Skin of body (tissue), 2 donors: ENCODE data around the gene PIK3R1. TPM values are rescaled to one million over a fixed set of nuclear protein-coding genes. Genes with fewer than 3 reads are reported as not detected.

ENCODE experiments used
- DNase-seq: peaks from one replicate; lab custom pipeline; 2025; lab: John Stamatoyannopoulos, UW
- total RNA-seq: library from RNA; depleted of rRNA; stranded (reverse); fragments of >200 nt; gene quantifications from one replicate; pipeline ENCODE4 v1.2.3, GENCODE V29; 2014

The PIK3R1 gene
- total RNA-seq, 1 donor from 2014 or later: 85.4 TPM

DNA sequence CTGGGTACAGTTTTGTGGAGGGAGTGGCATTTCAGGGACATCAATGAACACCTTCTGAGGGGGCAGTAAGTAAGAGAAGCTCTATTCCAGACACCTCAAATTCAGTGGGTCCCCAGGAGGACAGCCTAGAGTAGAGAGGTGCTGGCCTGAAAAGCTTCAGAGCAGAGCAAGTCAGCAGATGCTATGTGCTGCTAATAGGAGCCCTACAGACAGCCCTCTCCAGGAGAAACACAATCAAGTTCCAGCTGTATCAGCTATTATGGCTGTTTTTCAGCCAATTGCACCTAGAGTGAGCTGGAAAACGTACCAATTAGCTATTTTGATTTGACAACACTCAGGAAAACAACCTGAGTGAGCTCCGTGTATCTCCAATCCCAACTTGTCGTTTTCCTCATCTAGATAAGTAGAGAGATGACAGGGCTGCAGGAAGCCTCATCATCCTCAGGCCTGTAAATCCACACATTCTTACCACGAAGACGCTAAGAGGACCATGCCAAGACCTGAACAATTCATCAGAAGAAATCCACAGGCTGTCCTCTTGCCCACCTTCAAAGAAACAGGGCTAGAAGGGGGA is 104.9 kb downstream of the PIK3R1 start:
- DNase-seq: no peak

DNA sequence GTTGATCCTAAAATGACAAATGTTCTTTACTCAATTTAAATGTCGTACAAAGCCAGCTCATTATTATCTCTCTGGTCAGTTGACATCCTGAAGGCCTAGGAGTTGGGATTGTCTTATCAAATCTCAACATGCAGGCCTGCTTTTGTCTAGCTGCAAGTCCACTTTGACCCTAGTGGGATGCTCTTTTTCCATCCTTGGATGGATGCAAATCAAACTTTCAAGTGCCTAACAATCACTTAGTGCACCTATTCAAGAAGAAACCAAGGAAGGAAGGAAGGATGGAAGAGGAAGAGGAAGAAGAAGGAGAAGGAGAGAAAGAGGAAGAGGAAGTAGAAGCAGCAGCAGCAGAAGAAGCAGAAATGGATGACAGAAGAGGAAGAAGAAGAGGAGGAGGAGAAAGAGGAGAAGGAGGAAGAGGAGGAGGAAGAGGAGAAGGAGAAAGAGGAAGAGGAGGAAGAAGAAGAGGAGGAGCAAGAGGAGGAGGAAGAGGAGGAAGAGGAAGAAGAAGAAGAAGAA is 109.6 kb downstream of the PIK3R1 start:
- no peak for DNase-seq

DNA sequence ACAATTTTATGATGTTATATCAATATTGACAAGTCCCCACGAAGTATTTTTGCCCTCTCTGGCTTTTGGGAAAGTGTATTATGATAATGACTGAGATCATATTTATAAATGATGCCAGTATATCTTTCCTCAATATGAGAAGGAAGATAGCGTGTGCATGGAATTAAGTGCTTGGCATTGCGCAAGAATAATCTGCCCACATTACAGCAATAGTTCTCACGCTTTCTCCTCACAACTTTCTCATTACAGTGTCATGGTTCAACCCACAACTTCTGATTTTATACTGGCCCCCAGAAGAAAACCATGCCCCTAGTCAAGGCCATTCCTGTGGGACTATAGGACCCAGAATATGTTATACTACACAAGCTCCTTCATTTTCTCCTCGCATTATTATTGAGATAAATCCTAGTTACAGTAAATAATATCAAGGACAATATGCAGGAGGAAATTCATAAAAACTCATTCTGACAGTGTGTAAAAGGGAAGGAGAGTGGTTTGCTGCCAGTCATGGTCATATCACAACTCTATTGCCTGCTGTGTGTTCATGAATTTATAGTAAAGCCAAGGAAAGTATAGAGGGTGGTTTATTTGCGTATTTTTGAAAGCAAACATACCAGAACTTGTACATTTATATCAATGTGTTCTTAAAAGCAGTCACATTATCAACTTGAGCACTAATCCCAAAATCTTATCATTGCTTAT is 114.1 kb downstream of the PIK3R1 start:
- no peak for DNase-seq

DNA sequence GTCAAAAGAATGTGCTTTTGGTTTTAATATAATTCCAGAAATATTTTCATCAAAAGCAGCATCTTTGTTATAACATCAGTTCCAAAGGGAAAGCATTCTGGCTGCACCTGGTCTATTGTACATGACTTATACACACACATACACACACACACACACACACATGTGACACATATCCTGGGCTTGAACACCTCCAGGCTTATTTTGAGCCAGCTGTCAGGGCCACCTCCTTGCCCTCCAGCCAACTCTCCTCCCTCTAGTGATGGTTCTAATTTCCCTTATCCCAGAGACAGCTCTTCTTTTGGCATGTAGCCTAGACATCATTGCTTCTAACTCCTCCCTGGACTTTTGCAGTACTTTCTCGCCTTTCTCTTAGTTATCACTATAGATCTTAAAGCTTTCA is 115.0 kb downstream of the PIK3R1 start:
- DNase-seq: peak; percentile 16

DNA sequence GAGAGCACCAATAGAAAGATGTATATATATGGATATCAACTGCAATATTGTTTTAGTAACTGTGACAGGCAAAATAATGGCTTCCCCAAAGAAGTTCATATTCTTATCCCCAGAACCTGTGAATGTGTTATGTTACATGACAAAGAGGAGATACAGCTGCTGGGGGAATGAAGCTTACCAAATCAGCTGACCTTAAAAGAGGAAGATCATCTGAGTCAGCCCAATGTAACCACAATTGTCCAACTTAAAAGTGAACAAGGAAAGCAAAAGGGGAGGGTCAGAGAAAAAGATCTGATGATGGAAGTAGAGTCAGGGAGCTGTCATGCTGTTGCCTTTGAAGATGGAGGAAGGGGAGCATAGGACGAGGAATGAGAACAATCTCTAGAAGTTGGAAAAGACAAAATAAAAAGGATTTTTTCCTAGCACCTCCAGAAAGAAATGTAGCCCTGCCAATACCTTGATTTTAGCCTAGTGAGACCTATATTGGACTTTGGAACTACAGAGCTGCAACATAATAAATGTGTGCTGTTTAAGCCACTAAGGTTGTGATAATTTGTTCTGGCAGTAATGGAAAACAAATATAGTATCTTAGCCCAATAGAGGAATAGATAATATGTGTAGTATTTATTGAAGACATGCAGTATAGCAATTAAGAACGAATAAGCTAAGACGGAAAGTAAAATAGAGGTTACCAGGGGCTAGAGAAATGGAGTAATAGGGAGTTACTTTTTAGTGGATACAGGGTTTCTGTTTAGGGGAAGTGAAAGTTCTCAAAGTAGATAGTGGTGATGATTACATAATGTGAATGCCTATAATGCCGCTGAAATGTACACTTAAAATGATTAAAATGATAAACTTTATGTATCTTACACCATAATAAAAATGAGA is 115.9 kb downstream of the PIK3R1 start:
- no peak for DNase-seq

DNA sequence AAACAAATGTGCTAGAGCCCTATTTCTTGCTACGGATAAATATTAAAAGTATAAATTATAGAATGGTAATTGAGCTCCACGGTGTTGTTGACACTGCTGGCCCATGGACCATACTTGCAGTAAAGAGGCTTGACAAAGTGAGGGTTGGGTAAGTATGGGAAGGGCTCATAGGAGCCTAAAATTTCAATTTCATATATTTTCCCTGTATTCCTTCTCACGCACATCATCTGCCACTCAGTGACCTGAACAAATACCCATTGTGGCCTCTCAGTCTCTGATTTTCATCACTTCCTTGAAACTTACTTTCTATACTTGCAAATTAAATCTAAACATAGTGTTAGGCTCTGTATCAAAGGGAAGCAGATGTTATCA is 116.5 kb downstream of the PIK3R1 start:
- DNase-seq: no peak

DNA sequence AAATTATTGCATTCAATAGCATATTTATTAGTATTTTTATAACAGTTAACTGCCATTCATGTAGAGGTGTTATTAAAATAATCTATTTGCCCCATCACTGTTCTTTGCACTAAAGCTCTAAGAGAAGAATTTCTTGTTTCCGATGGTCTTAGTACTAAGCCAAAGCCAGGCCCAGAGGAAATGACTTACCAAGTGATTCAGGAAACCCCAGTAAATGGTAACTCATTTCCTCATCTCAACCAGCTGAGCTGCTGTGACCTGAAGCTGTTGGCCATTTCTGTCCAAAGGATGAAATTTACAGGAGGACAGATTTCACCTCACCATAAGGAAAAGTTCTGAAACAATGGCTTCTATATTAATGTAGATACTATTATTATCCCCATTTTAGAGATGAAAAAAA is 117.0 kb downstream of the PIK3R1 start:
- no peak for DNase-seq

DNA sequence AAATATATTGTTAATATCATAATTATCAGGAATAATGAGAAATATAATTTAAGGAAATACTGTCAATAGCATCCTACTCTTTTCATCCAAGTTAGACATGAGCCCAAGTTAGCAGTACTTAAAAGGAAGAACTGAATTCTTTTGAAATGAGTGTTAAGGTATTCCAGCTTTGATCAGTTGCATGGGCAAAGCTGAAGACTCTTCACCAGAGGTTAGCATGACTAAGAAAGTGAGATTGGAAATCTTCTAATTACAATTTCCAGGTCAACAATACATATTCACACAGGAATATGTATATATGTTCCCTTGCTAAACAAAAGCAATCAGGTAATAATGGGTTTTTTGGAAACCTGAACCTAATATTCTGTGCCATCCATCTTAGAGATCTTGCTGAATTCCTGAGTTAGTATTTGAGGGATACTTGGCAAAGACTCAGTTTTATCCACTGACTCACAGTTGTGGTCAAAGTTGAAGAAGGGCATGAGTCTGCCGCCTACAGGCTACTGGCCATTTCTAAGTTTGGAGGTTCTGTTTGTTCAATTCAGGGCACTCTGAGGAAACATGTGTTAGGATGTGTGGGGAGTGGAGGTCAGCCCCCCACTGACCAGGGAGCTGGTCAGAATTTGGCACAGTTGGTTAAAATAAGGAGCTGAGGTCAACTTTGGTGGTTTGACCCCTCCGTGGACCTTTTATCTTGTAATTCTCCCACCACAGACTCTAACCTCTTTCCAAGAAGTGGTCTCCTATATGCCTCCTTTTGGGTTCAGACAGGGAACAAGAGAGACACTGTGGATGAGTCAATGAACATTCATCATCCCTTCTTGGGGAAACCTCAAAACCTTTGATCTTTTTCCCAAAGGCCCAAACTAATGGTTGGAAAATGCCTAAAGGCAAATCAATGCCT is 118.3 kb downstream of the PIK3R1 start:
- no peak for DNase-seq

DNA sequence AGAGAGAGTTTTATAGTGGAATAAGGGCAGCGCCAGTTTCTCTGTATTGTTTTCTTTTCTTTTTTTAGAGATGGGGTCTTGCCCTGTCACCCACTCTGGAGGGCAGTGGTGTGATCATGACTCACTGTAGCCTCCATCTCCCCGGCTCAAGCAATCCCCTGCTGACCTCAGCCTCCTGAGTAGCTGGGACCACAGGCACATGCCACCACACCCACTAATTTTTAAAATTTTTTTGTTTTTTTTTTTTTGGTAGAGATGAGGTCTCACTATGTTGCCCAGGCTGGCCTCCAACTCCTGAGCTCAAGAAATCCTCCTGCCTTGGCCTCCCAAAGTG is 119.0 kb downstream of the PIK3R1 start:
- DNase-seq: no peak

DNA sequence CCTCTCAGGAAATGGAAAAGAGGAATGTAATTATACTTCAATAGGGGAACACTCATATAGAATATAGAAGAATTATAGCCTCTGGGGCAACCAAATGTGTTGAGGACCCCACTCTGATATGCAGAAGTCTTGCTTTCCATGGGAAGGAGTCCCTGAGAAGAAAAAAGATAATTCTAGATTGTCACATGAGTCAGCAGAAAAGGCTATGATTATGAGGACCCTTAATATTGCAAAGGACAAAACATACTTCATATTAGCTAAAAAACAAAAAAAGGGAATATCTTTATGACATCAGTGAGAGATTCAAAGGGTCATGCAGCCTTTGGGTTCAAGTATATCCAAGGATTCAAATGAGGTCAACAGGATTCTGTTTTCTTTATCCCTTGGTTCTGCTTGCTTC is 119.5 kb downstream of the PIK3R1 start:
- DNase-seq: no peak

DNA sequence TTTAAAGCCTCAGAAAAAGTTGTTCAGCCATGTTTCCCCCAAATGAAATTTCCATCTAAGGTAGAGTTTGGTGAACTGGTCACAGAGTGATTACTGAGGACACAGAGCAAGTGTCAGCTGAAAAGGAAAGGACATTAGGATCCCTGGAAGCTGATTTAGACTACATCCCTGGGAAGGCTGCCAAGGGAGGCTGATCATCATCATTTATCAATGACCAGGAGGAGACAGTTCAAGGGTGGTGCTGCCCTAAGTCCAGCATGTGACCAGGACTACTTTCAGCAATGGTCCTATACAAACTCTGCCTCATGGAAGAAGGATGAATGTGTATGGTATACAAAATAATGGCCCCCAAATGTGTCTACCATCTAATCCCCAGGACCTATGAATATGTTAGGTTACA is 120.6 kb downstream of the PIK3R1 start:
- DNase-seq: no peak

DNA sequence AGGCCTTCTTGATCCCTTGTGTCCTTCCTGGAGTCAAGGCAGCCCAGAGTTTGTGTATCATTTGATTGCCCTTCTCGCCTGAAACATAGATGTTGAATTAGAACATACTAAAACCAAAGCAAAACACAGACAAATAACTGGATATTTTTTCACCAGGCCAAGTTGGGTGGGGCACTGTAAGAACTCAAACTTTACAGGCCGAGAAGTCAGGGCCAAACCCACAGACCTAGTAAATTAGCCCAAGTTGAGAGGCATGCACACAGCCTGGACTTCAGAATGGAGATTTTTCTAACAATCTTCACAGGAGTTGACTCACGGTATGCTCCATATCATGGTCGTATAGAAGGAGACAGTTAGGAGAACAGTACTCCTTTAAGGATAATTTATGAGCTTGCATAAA is 121.7 kb downstream of the PIK3R1 start:
- no peak for DNase-seq

DNA sequence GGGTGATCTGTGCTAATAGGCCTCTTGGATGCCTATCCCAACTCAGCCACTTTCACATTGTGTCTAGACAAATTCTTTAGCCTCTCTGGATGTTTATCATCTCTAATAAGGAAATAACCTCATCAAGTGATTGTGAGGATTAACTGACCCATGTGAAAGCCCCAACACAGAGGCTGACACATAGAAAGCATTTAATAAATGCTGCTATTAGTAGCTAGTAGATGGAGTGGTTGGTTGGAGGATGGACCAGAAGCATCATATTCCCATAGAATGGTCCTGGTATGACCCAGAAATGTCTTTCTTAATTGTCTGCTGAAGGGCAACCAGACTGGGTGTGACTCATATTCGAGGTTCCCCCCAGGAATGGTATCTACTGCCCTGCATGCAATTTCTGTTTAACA is 124.4 kb downstream of the PIK3R1 start:
- no peak for DNase-seq

DNA sequence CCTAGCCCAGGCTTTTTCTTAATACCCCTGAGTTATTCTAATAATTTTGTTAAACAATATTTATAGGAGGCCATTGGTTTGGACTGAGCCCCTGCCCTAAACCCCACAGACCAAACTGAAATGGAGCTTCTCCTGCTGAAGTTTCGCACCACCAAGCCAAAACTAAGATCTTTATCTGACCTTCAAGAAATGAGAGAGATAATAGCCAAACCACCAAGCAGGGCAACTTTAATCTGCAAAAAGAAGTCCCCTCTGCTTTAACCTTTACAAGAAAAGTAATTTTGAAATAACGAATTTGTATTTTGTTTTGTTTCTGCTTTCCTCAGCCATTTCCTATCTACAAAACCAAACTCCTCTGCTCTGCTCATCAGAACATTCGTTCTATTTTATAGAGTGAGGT is 125.5 kb downstream of the PIK3R1 start:
- DNase-seq: no peak

DNA sequence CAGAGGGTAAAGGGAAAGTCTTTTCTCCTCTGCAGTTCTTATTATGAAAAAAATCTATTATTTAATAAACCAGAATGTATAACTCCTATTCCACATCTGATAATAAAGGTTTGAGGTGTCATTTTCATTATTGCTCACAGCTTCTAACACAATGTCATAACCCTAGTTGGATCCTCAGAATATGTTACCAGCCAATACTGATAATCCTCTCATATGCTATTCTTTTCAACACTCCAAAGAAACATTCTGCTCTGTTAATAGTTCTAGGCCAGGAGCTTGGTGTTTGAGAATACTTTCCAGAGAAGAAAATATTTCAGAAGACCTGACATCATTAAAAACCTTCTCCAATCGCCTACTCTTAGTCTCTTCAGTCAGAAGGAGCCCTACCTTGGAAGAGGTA is 127.1 kb downstream of the PIK3R1 start:
- DNase-seq: no peak

DNA sequence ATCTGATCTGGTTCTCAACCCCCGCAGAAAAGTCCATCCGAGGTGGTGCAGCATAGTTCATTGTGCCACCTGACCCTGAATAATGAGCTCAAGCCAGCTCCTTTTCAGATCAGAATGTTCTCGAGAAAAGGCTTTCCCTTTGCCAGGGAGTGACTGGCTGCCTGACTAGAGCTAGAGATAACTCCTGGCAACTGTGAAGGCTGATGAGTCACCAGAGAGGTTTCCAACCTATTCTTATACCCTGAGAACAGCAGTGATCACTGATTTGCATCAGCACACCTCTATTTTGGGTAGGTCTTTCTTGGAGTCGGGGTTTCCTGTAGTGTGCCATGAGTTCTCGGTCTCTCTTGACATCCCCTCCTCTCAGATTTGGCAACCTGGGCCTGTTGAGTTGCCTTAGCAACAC is 127.9 kb downstream of the PIK3R1 start:
- DNase-seq: no peak

DNA sequence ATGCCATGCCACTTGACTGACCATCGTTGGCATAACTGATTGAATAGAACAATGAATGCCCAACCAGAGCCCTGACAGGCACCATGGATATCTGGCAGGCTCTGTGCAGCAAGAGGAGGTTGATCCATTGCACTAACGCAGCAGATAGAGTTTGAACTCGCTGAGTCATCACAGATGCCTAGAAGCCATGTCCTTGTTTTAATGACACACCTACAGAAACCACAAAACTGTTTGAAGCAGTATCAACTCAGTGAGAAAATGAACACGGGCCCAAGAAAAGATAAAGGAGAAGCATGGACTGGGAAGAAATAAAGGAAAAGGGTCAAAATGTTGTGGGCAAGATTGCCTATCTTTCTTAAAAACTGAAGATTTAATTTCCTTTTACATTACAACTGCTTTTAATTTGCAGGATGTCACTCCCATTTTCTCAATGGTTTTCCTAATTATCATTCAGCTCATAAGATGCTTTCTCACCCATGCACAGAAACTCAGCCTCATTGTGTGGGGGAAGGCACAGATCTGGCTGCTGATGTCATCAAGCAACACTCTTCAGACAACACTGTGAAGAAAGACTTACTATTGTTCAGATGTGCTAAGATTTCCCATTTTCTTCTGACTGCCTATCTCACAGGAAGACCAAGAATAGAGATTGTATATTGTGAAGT is 129.0 kb downstream of the PIK3R1 start:
- DNase-seq: peak; percentile 7

DNA sequence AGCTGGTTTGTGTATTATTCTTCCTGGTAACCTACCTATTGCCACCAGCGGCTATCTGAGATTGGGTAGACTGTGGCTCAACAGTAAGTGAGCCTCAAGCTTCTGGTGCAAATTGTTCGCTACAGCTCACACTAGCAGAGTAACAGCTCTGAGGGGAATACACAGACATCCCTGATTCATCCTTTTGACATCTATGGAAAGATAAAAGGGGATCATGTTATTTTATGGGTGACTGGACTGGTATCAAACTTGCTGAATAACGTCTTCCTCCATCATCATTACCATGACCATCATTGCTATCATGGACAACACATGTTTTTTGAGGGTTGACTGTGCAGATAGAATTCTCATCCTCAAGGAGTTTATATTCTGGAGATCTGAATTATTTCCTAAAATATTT is 129.6 kb downstream of the PIK3R1 start:
- no peak for DNase-seq

DNA sequence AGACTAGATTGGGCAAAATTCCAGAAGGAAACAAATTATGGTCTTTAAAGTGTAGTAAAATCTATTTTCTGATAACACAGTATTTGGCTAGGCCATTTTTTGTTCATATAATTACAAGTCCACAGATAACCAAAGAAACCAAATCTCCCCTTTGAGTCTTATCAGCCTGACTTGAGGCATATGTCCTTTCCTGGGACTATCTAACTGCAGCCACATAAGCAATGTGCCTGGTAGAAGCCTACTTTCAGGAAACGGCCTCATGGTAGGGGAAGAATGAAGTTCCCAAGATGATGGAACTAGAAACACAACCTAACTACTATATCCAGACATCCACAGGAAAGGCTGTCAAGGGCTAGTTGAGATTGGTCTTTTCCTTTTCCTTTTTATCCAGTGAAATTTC is 130.0 kb downstream of the PIK3R1 start:
- DNase-seq: no peak

DNA sequence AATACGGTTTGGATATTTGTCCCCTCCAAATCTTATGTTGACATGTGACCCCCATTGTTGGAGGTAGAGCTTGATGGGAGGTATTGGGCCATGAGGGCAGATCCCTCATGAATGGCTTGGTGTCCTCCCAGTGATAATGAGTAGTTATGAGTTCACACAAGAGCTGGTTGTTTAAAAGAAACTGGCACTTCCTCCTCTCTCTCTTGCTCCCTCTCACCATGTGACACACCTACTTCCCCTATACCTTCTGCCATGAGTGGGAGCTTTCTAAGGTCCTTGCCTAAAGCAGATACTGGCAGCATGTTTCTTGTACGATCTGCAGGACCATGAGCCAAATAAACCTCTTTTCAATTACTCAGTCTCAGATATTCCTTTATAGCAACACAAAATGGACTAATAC is 132.0 kb downstream of the PIK3R1 start:
- no peak for DNase-seq
